H1 (cell line): ENCODE data around the gene NOS3. TPM values are rescaled to one million over a fixed set of nuclear protein-coding genes. Genes with fewer than 3 reads are reported as not detected.

Experiments used
- HDAC6 ChIP-seq: IDR thresholded peaks from one replicate; pipeline ENCODE4 v1.7.1; 2012; ENCODE audit warnings: low read depth, mild to moderate bottlenecking, inconsistent platforms, low read length, moderate library complexity
- JUN ChIP-seq: IDR thresholded peaks from 2 replicates; pipeline ENCODE4 v1.6.1; 2011; ENCODE audit warnings: low read depth, mild to moderate bottlenecking, improper control_type of control experiment, low read length
- NANOG ChIP-seq: IDR thresholded peaks from 2 replicates; pipeline ENCODE4 v1.6.1; 2011; ENCODE audit warnings: low read length, low read depth, mild to moderate bottlenecking, inconsistent platforms; ENCODE audit not compliant: insufficient read depth, poor library complexity, severe bottlenecking
- PHF8 ChIP-seq: fragments of 200-600 bp; sonication (generic); conservative IDR thresholded peaks from 2 replicates; pipeline ENCODE4 v1.7.1; 2012; ENCODE audit warnings: low read depth, mild to moderate bottlenecking, inconsistent platforms, low read length, moderate library complexity
- RFX5 ChIP-seq: IDR thresholded peaks from 2 replicates; pipeline ENCODE4 v1.6.1; 2011; ENCODE audit warnings: low read depth, low read length, improper control_type of control experiment, borderline replicate concordance
- RNF2 ChIP-seq: fragments of 200-900, 300-1000 bp; sonication (generic); IDR thresholded peaks from 2 replicates; pipeline ENCODE4 v1.7.1; 2016; ENCODE audit warnings: borderline replicate concordance, low read depth, mild to moderate bottlenecking, antibody characterized with exemption, low read length; ENCODE audit not compliant: poor library complexity, severe bottlenecking; ENCODE audit errors: missing control alignments
- SP4 ChIP-seq: IDR thresholded peaks from 2 replicates; pipeline ENCODE4 v1.6.1; 2012; ENCODE audit warnings: low read length, inconsistent platforms
- SUZ12 ChIP-seq: fragments of 200-600 bp; sonication (generic); IDR thresholded peaks from 2 replicates; pipeline ENCODE4 v1.6.1; 2012; ENCODE audit warnings: mild to moderate bottlenecking, inconsistent platforms, low read length, moderate library complexity, mixed read lengths
- YY1 ChIP-seq: IDR thresholded peaks from 2 replicates; pipeline ENCODE4 v1.6.1; 2011; ENCODE audit warnings: low read depth, mild to moderate bottlenecking, low read length
- polyA plus RNA-seq, 7 experiments: library from polyadenylated mRNA; depleted of rRNA in 3 of 7; stranded (reverse) in 5 of 7; unstranded in 2 of 7; fragments of >200 nt in 5 of 7; fragments of 200-250 nt in 2 of 7; gene quantifications; 1 replicate in 5 of 7; 2 replicates in 1 of 7; 4 replicates in 1 of 7; pipeline versions ENCODE4 v1.2.1 to v1.2.3, GENCODE V29; 2011 to 2013; ENCODE audit warnings: missing spikeins in 2 of 7, mixed read lengths in 2 of 7
- total RNA-seq: library from RNA; stranded (reverse); fragmentation: NEBNext Ultra II Directional; extraction: Animal tissue kit (Norgen Biotek cat#: 25700); gene quantifications from 2 replicates; pipeline ENCODE4 v1.2.1, GENCODE V29; 2021
- TF ChIP-seq, protein P1 (sequence below): fragments of 300-600 bp; sonication (generic); IDR thresholded peaks from 2 replicates; pipeline ENCODE4 v1.7.1; 2012; ENCODE audit warnings: low read length, moderate library complexity, mild to moderate bottlenecking, inconsistent platforms; ENCODE audit not compliant: insufficient replicate concordance
- TF ChIP-seq, protein P2 (sequence below): IDR thresholded peaks from 2 replicates; pipeline ENCODE4 v1.6.1; 2011; ENCODE audit warnings: low read length, improper control_type of control experiment

Gene NOS3
- total and polyA plus RNA-seq, 2 of the 8 experiments (the other 6 are each of a cell fraction or from before 2014, with no cell fraction given), result 4.4 to 16.2 TPM

DNA sequence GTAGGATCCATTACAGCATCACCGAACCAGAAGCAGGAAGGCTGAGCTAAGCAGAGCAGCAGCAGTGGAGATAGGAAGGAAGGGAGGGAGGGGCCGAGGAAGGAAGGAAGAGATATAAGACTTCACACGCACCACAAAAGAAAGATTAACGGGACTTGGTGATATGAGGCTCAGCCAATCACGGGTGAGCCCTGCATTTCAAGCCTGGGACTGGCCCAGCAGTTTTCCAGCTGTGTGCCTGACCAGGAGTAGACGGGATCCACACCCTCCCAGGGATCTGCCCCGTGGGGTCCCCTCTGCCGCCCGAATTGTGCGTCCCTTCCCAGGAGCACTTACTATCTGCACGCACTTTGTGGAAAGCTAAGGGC lies 17.3 kb downstream of the NOS3 start (continued):
- TF ChIP-seq, protein P1, sequence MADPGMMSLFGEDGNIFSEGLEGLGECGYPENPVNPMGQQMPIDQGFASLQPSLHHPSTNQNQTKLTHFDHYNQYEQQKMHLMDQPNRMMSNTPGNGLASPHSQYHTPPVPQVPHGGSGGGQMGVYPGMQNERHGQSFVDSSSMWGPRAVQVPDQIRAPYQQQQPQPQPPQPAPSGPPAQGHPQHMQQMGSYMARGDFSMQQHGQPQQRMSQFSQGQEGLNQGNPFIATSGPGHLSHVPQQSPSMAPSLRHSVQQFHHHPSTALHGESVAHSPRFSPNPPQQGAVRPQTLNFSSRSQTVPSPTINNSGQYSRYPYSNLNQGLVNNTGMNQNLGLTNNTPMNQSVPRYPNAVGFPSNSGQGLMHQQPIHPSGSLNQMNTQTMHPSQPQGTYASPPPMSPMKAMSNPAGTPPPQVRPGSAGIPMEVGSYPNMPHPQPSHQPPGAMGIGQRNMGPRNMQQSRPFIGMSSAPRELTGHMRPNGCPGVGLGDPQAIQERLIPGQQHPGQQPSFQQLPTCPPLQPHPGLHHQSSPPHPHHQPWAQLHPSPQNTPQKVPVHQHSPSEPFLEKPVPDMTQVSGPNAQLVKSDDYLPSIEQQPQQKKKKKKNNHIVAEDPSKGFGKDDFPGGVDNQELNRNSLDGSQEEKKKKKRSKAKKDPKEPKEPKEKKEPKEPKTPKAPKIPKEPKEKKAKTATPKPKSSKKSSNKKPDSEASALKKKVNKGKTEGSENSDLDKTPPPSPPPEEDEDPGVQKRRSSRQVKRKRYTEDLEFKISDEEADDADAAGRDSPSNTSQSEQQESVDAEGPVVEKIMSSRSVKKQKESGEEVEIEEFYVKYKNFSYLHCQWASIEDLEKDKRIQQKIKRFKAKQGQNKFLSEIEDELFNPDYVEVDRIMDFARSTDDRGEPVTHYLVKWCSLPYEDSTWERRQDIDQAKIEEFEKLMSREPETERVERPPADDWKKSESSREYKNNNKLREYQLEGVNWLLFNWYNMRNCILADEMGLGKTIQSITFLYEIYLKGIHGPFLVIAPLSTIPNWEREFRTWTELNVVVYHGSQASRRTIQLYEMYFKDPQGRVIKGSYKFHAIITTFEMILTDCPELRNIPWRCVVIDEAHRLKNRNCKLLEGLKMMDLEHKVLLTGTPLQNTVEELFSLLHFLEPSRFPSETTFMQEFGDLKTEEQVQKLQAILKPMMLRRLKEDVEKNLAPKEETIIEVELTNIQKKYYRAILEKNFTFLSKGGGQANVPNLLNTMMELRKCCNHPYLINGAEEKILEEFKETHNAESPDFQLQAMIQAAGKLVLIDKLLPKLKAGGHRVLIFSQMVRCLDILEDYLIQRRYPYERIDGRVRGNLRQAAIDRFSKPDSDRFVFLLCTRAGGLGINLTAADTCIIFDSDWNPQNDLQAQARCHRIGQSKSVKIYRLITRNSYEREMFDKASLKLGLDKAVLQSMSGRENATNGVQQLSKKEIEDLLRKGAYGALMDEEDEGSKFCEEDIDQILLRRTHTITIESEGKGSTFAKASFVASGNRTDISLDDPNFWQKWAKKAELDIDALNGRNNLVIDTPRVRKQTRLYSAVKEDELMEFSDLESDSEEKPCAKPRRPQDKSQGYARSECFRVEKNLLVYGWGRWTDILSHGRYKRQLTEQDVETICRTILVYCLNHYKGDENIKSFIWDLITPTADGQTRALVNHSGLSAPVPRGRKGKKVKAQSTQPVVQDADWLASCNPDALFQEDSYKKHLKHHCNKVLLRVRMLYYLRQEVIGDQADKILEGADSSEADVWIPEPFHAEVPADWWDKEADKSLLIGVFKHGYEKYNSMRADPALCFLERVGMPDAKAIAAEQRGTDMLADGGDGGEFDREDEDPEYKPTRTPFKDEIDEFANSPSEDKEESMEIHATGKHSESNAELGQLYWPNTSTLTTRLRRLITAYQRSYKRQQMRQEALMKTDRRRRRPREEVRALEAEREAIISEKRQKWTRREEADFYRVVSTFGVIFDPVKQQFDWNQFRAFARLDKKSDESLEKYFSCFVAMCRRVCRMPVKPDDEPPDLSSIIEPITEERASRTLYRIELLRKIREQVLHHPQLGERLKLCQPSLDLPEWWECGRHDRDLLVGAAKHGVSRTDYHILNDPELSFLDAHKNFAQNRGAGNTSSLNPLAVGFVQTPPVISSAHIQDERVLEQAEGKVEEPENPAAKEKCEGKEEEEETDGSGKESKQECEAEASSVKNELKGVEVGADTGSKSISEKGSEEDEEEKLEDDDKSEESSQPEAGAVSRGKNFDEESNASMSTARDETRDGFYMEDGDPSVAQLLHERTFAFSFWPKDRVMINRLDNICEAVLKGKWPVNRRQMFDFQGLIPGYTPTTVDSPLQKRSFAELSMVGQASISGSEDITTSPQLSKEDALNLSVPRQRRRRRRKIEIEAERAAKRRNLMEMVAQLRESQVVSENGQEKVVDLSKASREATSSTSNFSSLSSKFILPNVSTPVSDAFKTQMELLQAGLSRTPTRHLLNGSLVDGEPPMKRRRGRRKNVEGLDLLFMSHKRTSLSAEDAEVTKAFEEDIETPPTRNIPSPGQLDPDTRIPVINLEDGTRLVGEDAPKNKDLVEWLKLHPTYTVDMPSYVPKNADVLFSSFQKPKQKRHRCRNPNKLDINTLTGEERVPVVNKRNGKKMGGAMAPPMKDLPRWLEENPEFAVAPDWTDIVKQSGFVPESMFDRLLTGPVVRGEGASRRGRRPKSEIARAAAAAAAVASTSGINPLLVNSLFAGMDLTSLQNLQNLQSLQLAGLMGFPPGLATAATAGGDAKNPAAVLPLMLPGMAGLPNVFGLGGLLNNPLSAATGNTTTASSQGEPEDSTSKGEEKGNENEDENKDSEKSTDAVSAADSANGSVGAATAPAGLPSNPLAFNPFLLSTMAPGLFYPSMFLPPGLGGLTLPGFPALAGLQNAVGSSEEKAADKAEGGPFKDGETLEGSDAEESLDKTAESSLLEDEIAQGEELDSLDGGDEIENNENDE, result no peak
- no peak for TF ChIP-seq SUZ12
- no peak for TF ChIP-seq PHF8
- no peak for TF ChIP-seq RNF2
- no peak for TF ChIP-seq SP4
- TF ChIP-seq NANOG, result no peak
- TF ChIP-seq HDAC6, result no peak
- no peak for TF ChIP-seq YY1
- TF ChIP-seq, protein P2, sequence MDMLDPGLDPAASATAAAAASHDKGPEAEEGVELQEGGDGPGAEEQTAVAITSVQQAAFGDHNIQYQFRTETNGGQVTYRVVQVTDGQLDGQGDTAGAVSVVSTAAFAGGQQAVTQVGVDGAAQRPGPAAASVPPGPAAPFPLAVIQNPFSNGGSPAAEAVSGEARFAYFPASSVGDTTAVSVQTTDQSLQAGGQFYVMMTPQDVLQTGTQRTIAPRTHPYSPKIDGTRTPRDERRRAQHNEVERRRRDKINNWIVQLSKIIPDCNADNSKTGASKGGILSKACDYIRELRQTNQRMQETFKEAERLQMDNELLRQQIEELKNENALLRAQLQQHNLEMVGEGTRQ, result no peak
- no peak for TF ChIP-seq RFX5
- TF ChIP-seq JUN, result no peak
